GM18517 (cell line): Measurements from ENCODE around the gene MPP2.
"Not testable (repeated sequence)": the region's sequence is repeated elsewhere in the genome, so short reads cannot be mapped to it uniquely, and the experiment has no call there.

Experiments
- ATAC-seq: cut with Tn5 transposase; IDR thresholded peaks from one replicate; pipeline ENCODE4 v1.9.1; 2021; ENCODE audit warnings: mild to moderate bottlenecking, moderate library complexity; ENCODE audit not compliant: unreplicated experiment

MPP2 gene

GRCh38 chr17:43931062-43931571 is 23.8 kb upstream of the MPP2 start:
- no peak for ATAC-seq

- ATAC-seq, result no peak
Measured at GRCh38 chr17:43928609-43929008, 21.3 kb upstream of the MPP2 start.

GRCh38 chr17:43927929-43928328 is 20.6 kb upstream of the MPP2 start:
- not testable (repeated sequence) for ATAC-seq

- no peak for ATAC-seq
Measured at GRCh38 chr17:43927060-43927864, 19.9 kb upstream of the MPP2 start.

DNA sequence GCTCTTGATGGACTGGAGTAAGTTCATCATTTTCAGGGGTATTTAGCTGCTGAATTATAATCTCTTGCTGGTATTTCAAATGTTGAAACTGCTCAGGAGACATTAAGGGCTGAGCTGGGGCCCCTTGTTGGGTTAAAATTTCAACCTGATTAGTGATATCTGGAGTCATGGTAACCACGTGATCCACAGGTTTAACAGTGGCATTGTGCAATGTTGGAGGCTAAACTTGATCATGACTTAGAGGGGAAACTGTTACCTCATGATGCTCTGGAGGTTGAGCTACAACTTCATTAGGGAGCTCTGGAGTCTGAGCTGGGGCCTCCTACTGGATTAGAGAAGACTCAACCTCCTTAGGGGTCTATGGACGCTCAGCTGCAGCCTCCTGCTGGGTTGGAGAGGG is 17.2 kb upstream of the MPP2 start:
- no peak for ATAC-seq

DNA sequence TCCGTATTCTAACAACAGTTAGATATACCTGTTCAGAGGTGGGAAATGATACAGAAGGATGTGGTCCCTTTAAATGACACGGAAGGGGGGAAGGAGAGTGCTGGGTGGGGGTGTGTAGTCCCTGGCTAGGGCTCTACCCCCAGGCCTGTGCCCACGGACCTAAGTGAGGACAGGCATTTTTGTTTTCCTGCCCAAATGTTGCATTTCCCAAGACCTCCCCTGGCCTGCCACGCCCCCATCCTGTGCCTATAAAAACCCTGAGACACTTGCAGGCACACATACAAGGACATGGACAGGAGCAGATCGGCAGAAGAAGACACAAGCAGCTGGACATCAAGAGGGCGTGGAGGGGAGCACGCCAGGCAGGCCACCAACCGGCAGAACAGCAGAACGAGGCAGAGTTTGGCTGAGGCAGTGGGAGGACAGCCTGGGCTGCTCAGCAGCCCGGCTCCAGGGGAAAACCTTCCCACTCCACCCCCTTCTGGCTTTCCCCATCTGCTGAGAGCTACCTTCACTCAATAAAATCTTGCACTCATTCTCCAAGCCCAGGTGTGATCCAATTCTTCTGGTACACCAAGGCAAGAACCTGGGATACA is 13.3 kb upstream of the MPP2 start:
- no peak for ATAC-seq

DNA sequence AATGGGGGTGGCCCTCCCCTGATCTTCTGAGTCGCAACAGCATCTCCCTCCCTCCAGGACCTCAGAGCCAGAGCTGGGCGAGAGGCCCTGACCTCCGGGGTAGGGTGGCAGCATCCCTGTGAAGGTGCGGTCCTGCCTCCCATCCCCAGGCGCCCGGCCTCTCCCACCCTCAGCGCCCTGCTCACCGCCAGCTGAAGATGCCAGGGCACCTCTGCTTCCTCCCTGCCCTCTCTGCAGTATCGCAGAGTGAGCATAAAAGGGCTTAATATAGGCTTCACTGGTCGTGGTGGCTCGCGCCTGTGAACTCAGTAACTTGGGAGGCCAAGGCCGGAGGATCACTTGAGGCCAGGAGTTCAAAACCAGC is 10.7 kb upstream of the MPP2 start:
- no peak for ATAC-seq

DNA sequence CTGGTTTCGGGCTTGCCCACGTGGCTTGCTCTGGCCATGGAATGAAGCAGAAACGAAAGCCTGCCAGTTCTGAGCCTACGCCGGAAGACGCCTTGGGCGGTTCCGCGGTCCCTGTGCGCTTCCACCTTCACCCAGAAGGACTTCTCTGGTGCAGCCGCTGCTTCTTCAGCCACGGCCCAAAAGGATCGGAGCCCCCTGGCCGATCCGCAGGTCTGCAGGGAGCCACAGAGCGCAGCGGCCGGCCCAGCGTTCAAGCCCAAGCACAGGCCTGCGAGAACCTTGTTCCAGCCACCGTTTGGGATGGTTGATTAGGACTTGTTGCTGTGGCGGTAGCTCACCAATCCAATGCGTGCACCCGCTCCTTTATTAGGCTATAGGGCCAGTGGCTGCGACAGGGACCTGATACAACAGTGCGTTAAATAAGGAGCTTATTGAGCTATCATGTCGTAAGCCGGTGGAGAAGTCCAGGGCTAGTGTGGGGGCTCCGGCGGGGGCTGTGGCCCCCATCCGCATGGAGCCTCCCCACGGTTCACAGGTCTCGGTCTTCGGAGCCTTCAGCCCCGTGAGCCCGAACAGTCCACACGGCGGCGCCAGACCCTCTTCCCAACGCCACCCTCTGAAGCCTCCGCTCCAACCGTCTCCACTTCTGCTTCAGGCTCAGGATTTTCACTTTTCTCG is 10.2 kb upstream of the MPP2 start:
- no peak for ATAC-seq

GRCh38 chr17:43917016-43917347 is 9.6 kb upstream of the MPP2 start:
- ATAC-seq, result no peak

- no peak for ATAC-seq
Measured at GRCh38 chr17:43916385-43916784, 9.0 kb upstream of the MPP2 start.

- ATAC-seq, result no peak
Measured at GRCh38 chr17:43915559-43915958, 8.2 kb upstream of the MPP2 start.

- no peak for ATAC-seq
Measured at GRCh38 chr17:43914451-43914850, 7.1 kb upstream of the MPP2 start.

DNA sequence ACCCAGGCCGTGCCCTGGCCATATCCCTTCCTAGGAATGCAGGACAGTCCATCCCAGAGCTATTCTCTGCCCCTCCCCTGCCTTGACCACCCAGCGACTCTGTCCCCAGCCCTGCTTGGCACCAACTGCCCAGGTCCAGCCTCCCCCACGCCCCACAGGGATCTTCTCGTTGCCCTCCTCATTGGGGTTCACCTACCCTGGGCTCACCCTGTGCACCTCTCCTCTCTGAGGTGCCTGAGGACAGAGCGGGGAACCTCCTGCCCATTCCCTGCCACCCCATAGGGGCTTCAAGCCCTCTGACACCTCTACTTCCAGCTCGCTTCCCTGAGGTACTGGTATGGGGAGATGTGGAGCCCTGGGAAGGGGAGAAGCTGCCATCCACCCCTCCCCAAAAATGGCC is 6.2 kb upstream of the MPP2 start:
- ATAC-seq, result no peak

- no peak for ATAC-seq
Measured at GRCh38 chr17:43912635-43913304, 5.4 kb upstream of the MPP2 start.

GRCh38 chr17:43911904-43912303 is 4.6 kb upstream of the MPP2 start:
- no peak for ATAC-seq

GRCh38 chr17:43909537-43910231 is 2.3 kb upstream of the MPP2 start:
- ATAC-seq, result no peak

DNA sequence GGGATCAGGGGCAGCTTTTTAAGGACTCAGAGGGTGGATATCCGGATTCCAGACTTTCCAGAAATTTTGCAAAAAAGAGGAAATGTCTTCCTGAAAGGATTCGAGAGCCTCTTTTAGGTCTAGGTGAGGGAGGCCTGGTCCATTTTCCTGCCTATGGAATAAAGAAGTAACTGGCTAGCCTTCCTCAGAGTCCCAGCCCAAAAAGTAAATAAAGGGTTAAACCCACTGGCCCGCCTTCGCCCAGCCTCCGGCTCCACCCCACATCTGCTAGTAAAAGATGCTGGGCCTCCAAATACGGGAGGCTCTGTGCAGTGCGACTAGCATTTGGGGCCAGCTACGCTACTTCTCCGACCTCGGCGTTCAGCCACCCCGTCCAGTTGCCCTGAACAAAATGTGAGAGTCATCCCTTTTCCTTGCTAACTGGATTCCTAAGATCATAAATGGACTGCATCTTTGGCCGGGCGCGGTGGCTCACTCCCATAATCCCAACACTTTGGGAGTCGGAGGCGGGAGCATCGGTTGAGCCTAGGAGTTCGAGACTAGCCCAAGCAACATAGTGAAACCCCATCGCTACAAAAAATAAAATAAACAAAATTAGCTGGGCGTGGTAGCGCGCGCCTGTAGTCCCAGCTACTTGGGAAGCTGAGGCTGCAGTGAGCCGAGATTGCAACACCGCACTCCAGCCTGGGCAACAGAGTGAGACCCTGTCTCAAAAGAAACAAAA is 824 bp upstream of the MPP2 start:
- ATAC-seq, result no peak

DNA sequence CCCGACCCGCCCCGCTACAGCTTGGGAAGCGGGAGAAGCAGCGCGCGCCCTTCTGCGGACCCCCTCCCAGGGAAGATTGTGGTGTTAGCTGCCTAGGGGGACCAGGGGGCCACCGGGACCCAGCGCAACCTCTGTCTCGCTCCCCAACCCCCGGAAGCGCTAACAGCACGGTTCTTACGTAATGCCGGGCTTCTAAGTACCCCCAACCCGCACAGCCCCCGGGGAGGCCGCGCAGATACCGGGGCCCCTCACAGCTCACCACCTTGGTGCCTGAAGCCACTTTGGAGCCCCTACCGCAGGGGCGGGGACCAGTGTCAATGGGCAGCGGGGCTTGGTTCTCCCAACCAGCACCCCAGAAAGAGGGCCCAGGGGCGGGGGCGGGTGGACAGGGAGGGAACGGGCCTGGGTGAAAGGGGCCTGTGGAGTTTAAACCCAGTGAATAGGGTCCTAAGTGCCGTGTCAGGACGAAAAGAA is 348 bp downstream of the MPP2 start:
- ATAC-seq, result no peak

GRCh38 chr17:43905985-43906852 is 1.1 kb downstream of the MPP2 start:
- no peak for ATAC-seq
